Measurements from ENCODE around the gene ZDHHC14. TPM values are rescaled to one million over a fixed set of nuclear protein-coding genes. Genes with fewer than 3 reads are reported as not detected.

ZDHHC14 gene
- total RNA-seq, 2 donors from 2014 or later: 10.2 to 10.6 TPM

- Histone ChIP-seq H3K27me3 (no peaks in the 10 kb centered on the region), H3K27ac (no peak overlapping the region), H3K9me3 (peaks cover 0 to 2% (median 0%) of the 10 kb centered on the region in 3 donors), H3K36me3 (replicated peaks in 1 of 2; ENCODE audit: insufficient read depth in 1 of 2, low read depth in 2 of 2) (no peaks in the 10 kb centered on the region), H3K4me1 (peaks cover 20% of the 10 kb centered on the region), H3K4me3 (no peak overlapping the region)
- TF ChIP-seq POLR2A (IDR thresholded peaks at IDR 0.05): no peak
- TF ChIP-seq, protein P1, sequence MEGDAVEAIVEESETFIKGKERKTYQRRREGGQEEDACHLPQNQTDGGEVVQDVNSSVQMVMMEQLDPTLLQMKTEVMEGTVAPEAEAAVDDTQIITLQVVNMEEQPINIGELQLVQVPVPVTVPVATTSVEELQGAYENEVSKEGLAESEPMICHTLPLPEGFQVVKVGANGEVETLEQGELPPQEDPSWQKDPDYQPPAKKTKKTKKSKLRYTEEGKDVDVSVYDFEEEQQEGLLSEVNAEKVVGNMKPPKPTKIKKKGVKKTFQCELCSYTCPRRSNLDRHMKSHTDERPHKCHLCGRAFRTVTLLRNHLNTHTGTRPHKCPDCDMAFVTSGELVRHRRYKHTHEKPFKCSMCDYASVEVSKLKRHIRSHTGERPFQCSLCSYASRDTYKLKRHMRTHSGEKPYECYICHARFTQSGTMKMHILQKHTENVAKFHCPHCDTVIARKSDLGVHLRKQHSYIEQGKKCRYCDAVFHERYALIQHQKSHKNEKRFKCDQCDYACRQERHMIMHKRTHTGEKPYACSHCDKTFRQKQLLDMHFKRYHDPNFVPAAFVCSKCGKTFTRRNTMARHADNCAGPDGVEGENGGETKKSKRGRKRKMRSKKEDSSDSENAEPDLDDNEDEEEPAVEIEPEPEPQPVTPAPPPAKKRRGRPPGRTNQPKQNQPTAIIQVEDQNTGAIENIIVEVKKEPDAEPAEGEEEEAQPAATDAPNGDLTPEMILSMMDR (IDR thresholded peaks at IDR 0.05): no peak
- ATAC-seq (no peak), DNase-seq (no peak)
- WGBS, 2 donors: 93 to 94% methylated on average over 7 of the region's 7 CpGs
- intact Hi-C loops (cut with DNase I): no loop called here
Measured at GRCh38 chr6:157594292-157594691, 213.3 kb downstream of the ZDHHC14 start.

DNA sequence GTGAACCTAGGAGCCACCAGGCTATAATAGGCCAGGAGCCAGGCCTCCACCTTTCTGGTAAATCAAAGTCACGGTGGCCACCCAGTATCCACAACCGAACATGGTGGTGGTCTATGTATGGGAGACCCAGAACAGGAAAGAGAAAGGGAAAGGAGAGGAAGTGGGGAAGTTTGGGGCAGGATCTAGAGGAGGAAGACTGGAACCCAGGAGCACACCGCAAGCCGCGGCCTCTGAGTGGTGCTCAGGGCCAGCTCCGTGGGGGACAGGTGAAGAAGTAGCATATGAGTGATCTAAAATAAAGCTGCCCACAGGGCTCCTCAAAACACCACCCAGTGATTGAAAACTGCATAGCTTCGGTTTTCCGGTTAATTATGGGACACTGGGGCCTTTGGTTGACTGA, 214.8 kb downstream of the ZDHHC14 start:
- no peak overlapping the region for H3K27ac ChIP-seq
- H3K27me3 ChIP-seq: no peaks in the 10 kb centered on the region
- H3K4me3 ChIP-seq: no peak overlapping the region
- no peak for DNase-seq
- no peak for ATAC-seq
- no peak for TF ChIP-seq POLR2A (IDR thresholded peaks at IDR 0.05)
- TF ChIP-seq, protein P1 (IDR thresholded peaks at IDR 0.05): no peak
- no peaks in the 10 kb centered on the region for H3K36me3 ChIP-seq (replicated peaks in 1 of 2; ENCODE audit: insufficient read depth in 1 of 2, low read depth in 2 of 2)
- H3K9me3 ChIP-seq: peaks cover 0 to 2% (median 0%) of the 10 kb centered on the region in 3 donors
- H3K4me1 ChIP-seq: peaks cover 20% of the 10 kb centered on the region
- WGBS, 2 donors: 94 to 96% methylated on average over 8 of the region's 8 CpGs
- intact Hi-C loops (cut with DNase I): no loop called here

DNA sequence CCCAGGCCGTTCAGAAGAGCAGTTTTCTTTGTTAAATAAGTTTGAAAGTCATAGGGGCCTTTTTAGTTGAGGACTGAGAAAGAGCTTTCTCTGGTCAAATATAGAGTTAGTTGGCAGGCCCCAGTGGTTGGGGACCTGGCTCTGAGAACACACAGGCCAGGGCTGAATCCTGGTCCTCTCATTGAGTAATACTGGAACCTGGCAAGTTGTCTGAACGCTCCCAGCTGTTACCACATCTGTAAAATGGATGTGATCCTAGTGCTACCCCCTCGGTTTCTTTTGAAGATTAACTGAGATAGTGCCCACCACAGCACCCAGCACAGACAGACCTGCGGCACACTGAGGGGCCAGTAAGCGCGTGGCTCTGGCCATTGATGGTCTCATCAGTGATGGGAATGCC, 215.5 kb downstream of the ZDHHC14 start:
- 87 to 88% methylated on average over 6 of the region's 6 CpGs for WGBS, 2 donors

GRCh38 chr6:157596886-157597285, 215.9 kb downstream of the ZDHHC14 start:
- H3K4me1 ChIP-seq: peaks cover 20% of the 10 kb centered on the region
- no peaks in the 10 kb centered on the region for H3K27me3 ChIP-seq
- intact Hi-C loops (cut with DNase I): no loop called here
- ATAC-seq (no peak), DNase-seq (no peak)
- no peaks in the 10 kb centered on the region for H3K36me3 ChIP-seq (replicated peaks in 1 of 2; ENCODE audit: insufficient read depth in 1 of 2, low read depth in 2 of 2)
- H3K27ac ChIP-seq: peak overlapping the region in 3 of 4 donors; percentile 52 to 62 (median 59)
- TF ChIP-seq, protein P1 (IDR thresholded peaks at IDR 0.05): no peak
- TF ChIP-seq POLR2A (IDR thresholded peaks at IDR 0.05): no peak
- peaks cover 0 to 2% (median 0%) of the 10 kb centered on the region in 3 donors for H3K9me3 ChIP-seq
- 68 to 77% methylated on average over 15 of the region's 15 CpGs for WGBS, 2 donors
- no peak overlapping the region for H3K4me3 ChIP-seq

More for the DNA sequence above, 215.5 kb downstream of the ZDHHC14 start:
- Histone ChIP-seq H3K4me1 (peaks cover 20% of the 10 kb centered on the region), H3K9me3 (peaks cover 0 to 2% (median 0%) of the 10 kb centered on the region in 3 donors), H3K27me3 (no peaks in the 10 kb centered on the region), H3K36me3 (replicated peaks in 1 of 2; ENCODE audit: insufficient read depth in 1 of 2, low read depth in 2 of 2) (no peaks in the 10 kb centered on the region), H3K27ac (peak overlapping the region in 2 of 4 donors; percentile 52 to 62), H3K4me3 (no peak overlapping the region)
- TF ChIP-seq, protein P1 (IDR thresholded peaks at IDR 0.05): no peak
- TF ChIP-seq POLR2A (IDR thresholded peaks at IDR 0.05): no peak
- no peak for ATAC-seq
- no peak for DNase-seq
- intact Hi-C loops (cut with DNase I): no loop called here

Measured in body of pancreas (tissue), 4 donors.